ENCODE measurements around the gene TTLL12. TPM values are rescaled to one million over a fixed set of nuclear protein-coding genes. Genes with fewer than 3 reads are reported as not detected.

Gene TTLL12
- polyA plus RNA-seq, 1 experiment: 5.7 TPM

GRCh38 chr22:43232445-43232844 is 45.5 kb upstream of the TTLL12 start:
- no peaks in the 10 kb centered on the region; the same call in 1 of the 2 replicates for H3K9me3 ChIP-seq (ENCODE audit: control insufficient read depth, insufficient read depth, low read length)
- no peak for DNase-seq (ENCODE audit: low read depth, low spot score)
- H3K27ac ChIP-seq (ENCODE audit: low read depth, low read length): no peak overlapping the region
- no peak overlapping the region for H3K4me3 ChIP-seq (ENCODE audit: low read depth, low read length)
- H3K27me3 ChIP-seq (ENCODE audit: control insufficient read depth, insufficient read depth, low read length): peaks cover 36% of the 10 kb centered on the region
- POLR2A ChIA-PET: no interaction called here
- CTCF ChIA-PET: interaction anchor here (1.1 to 2.3 kb wide), 4 partner anchors 9 to 152 kb away, joined by 3 to 31 read pairs (median 18); no protein-coding TSS in a partner anchor
- no peak for TF ChIP-seq CTCF (IDR thresholded peaks at IDR 0.05; ENCODE audit: low read depth, low read length)

- no peak for TF ChIP-seq CTCF (IDR thresholded peaks at IDR 0.05; ENCODE audit: low read depth, low read length)
- DNase-seq (ENCODE audit: low read depth, low spot score): no peak
- Histone ChIP-seq H3K9me3 (ENCODE audit: control insufficient read depth, insufficient read depth, low read length) (no peaks in the 10 kb centered on the region; the same call in 1 of the 2 replicates), H3K4me3 (ENCODE audit: low read depth, low read length) (no peak overlapping the region), H3K27ac (ENCODE audit: low read depth, low read length) (no peak overlapping the region), H3K27me3 (ENCODE audit: control insufficient read depth, insufficient read depth, low read length) (peaks cover 38% of the 10 kb centered on the region)
- ChIA-PET CTCF (interaction anchor here (0.6 to 2.3 kb wide), 24 partner anchors 9 to 646 kb away, joined by 3 to 31 read pairs (median 3); partner anchors contain the start of gene EFCAB6), POLR2A (no interaction called here)
Measured at GRCh38 chr22:43231724-43232034, 44.7 kb upstream of the TTLL12 start.

GRCh38 chr22:43230971-43231723 is 44.2 kb upstream of the TTLL12 start:
- Histone ChIP-seq H3K27me3 (ENCODE audit: control insufficient read depth, insufficient read depth, low read length) (peaks cover 36% of the 10 kb centered on the region), H3K9me3 (ENCODE audit: control insufficient read depth, insufficient read depth, low read length) (no peaks in the 10 kb centered on the region; the same call in 1 of the 2 replicates), H3K4me3 (ENCODE audit: low read depth, low read length) (no peak overlapping the region), H3K27ac (ENCODE audit: low read depth, low read length) (no peak overlapping the region)
- CTCF ChIA-PET: interaction anchor here (0.6 to 2.3 kb wide), 24 partner anchors 10 to 647 kb away, joined by 3 to 31 read pairs (median 3); partner anchors contain the start of gene EFCAB6
- no peak for DNase-seq (ENCODE audit: low read depth, low spot score)
- TF ChIP-seq CTCF (IDR thresholded peaks at IDR 0.05; ENCODE audit: low read depth, low read length): peak; percentile 88
- POLR2A ChIA-PET: no interaction called here

GRCh38 chr22:43230571-43230970 is 43.6 kb upstream of the TTLL12 start:
- ChIA-PET POLR2A (no interaction called here), CTCF (interaction anchor here (1.5 to 1.8 kb wide), 2 partner anchors 34 to 43 kb away, joined by 3 to 14 read pairs; no protein-coding TSS in a partner anchor)
- no peaks in the 10 kb centered on the region; the same call in 1 of the 2 replicates for H3K9me3 ChIP-seq (ENCODE audit: control insufficient read depth, insufficient read depth, low read length)
- peaks cover 30% of the 10 kb centered on the region for H3K27me3 ChIP-seq (ENCODE audit: control insufficient read depth, insufficient read depth, low read length)
- DNase-seq (ENCODE audit: low read depth, low spot score): no peak
- no peak for TF ChIP-seq CTCF (IDR thresholded peaks at IDR 0.05; ENCODE audit: low read depth, low read length)
- H3K27ac ChIP-seq (ENCODE audit: low read depth, low read length): no peak overlapping the region
- H3K4me3 ChIP-seq (ENCODE audit: low read depth, low read length): no peak overlapping the region

GRCh38 chr22:43228863-43229262 is 41.9 kb upstream of the TTLL12 start:
- Histone ChIP-seq H3K27me3 (ENCODE audit: control insufficient read depth, insufficient read depth, low read length) (peaks cover 30% of the 10 kb centered on the region), H3K27ac (ENCODE audit: low read depth, low read length) (no peak overlapping the region), H3K4me3 (ENCODE audit: low read depth, low read length) (no peak overlapping the region), H3K9me3 (ENCODE audit: control insufficient read depth, insufficient read depth, low read length) (no peaks in the 10 kb centered on the region; the same call in 1 of the 2 replicates)
- POLR2A ChIA-PET: interaction anchor here (0.7 kb wide), 1 partner anchor 8 kb away, joined by 6 read pairs; no protein-coding TSS in a partner anchor
- no peak for TF ChIP-seq CTCF (IDR thresholded peaks at IDR 0.05; ENCODE audit: low read depth, low read length)
- CTCF ChIA-PET: interaction anchor here (1.1 to 2.7 kb wide), 6 partner anchors 44 to 160 kb away, joined by 4 to 8 read pairs (median 4); no protein-coding TSS in a partner anchor
- DNase-seq (ENCODE audit: low read depth, low spot score): no peak

All from AG04450 (cell line).